GM18517 (cell line): ENCODE results near the gene B3GALT5.

Source experiments
- ATAC-seq: cut with Tn5 transposase; IDR thresholded peaks from one replicate; pipeline ENCODE4 v1.9.1; 2021; ENCODE audit warnings: mild to moderate bottlenecking, moderate library complexity; ENCODE audit not compliant: unreplicated experiment

Gene B3GALT5

GRCh38 chr21:39604951-39605350 is 7.8 kb upstream of the B3GALT5 start:
- no peak for ATAC-seq

GRCh38 chr21:39610703-39611102 is 2.0 kb upstream of the B3GALT5 start:
- no peak for ATAC-seq

- no peak for ATAC-seq
These were observed 1.1 kb upstream of the B3GALT5 start for GRCh38 chr21:39611551-39612190.

- ATAC-seq, result no peak
These were observed 548 bp downstream of the B3GALT5 start for GRCh38 chr21:39613041-39613934.

- ATAC-seq, result no peak
These were observed 3.6 kb downstream of the B3GALT5 start for GRCh38 chr21:39616211-39616772.

GRCh38 chr21:39620856-39621255 is 8.1 kb downstream of the B3GALT5 start:
- ATAC-seq, result no peak

GRCh38 chr21:39625211-39625895 is 12.6 kb downstream of the B3GALT5 start:
- no peak for ATAC-seq

- no peak for ATAC-seq
These were observed 15.6 kb downstream of the B3GALT5 start for GRCh38 chr21:39628385-39628784.

- ATAC-seq, result no peak
These were observed 17.5 kb downstream of the B3GALT5 start for GRCh38 chr21:39630191-39630591.

GRCh38 chr21:39630827-39631226 is 18.1 kb downstream of the B3GALT5 start:
- ATAC-seq, result no peak

GRCh38 chr21:39631842-39632562 is 19.3 kb downstream of the B3GALT5 start:
- no peak for ATAC-seq

- no peak for ATAC-seq
These were observed 20.2 kb downstream of the B3GALT5 start for GRCh38 chr21:39632796-39633442.

GRCh38 chr21:39633770-39634181 is 21.0 kb downstream of the B3GALT5 start:
- no peak for ATAC-seq

- ATAC-seq, result no peak
These were observed 21.8 kb downstream of the B3GALT5 start for GRCh38 chr21:39634507-39634906.

GRCh38 chr21:39637197-39637970 is 24.6 kb downstream of the B3GALT5 start:
- ATAC-seq, result no peak

- ATAC-seq, result no peak
These were observed 25.2 kb downstream of the B3GALT5 start for GRCh38 chr21:39637971-39638240.

GRCh38 chr21:39638281-39638680 is 25.5 kb downstream of the B3GALT5 start:
- no peak for ATAC-seq

- ATAC-seq, result no peak
These were observed 28.0 kb downstream of the B3GALT5 start for GRCh38 chr21:39640754-39641153.

- no peak for ATAC-seq
These were observed 29.2 kb downstream of the B3GALT5 start for GRCh38 chr21:39641827-39642450.
